LHCN-M2 (cell line): ENCODE data around the gene TIMM17A. TPM values are rescaled to one million over a fixed set of nuclear protein-coding genes. Genes with fewer than 3 reads are reported as not detected.
"Not testable (repeated sequence)": the region's sequence is repeated elsewhere in the genome, so short reads cannot be mapped to it uniquely, and the experiment has no call there.

Source experiments
- DNase-seq: peaks from one replicate; pipeline ENCODE4 v3.0.0-alpha.2; 2012; ENCODE audit warnings: low read depth
- total RNA-seq: library from RNA; depleted of rRNA; stranded (reverse); fragments of >200 nt; gene quantifications from 2 replicates; pipeline ENCODE4 v1.2.3, GENCODE V29; 2014; rRNA removed

The TIMM17A gene
- total RNA-seq, 1 experiment from 2014 or later = 63.1 TPM

GRCh38 chr1:202014915-202015661, 59.8 kb downstream of the TIMM17A start:
- no peak for DNase-seq

- DNase-seq = no peak
Measured at GRCh38 chr1:202015662-202015937, 60.3 kb downstream of the TIMM17A start.

DNA sequence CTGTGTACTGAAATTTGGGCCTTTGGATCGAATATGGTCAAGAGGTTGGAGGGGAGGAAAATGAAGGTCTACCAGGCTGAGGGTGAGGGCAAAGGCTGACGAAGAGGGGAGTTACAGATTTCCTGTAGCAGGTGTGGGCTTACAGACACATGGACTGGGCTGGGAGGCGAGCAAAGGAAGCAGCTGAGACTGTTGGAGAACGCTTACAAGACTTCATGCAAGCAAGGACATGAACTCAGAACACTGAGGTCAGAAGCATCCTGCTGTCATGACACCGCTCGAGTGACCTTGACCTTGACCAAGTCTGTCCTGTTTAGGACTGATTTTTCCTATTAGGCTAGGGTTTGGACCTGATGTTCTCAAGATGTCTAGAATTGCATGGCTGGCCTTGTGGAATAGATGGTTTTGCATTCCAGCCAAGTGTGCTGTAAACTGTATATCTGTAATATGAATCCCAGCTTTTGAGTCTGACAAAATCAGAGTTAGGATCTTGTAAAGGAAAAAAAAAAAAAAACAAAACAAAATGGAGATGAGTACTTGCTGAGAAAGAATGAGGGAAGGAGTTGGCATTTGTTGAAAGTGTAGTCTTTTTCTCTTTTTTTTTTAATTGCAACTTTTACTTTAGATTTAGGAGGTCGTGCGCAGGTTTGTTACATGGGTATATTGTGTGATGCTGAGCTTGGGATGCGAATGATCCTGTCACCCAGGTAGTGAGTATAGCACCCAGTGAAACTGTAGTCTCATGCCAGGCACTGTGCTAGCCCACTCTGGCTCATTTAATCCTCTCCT, 60.9 kb downstream of the TIMM17A start:
- no peak for DNase-seq

- no peak for DNase-seq
Measured at GRCh38 chr1:202016811-202017748, 61.8 kb downstream of the TIMM17A start.

DNA sequence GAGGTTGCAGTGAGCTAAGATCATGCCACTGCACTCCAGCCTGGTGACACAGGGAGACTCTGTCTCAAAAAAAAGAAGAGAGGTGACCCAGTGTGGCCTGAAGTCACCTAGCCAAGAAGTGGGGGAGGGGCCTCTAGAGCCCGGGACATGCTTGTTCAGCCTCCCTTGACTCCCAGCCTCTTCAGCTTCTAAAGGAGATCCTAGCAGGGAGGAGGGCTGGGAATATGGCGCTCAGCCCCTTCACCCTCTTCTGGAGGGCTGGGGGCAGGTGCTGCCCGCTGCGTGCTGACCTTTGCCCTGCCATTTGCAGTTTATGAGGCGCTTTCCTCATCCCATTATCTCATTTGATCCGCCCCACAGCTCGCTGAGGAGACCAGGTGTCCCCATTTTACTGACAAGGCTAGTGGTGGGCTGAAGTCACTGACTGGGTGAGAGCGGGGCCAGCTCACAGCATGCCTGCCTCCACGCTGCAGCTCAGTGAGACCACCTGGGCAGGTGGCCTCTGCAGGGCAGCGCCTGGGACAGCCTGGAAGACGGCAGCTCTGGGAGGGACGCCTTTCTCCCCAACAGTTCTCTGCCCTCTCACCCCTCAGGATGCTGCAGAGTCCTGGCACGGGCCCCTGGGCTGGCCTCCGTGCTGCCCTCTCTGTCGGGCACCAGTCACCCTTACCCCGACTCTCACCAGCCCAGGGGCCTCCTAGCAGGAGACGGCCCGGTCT, 62.6 kb downstream of the TIMM17A start:
- no peak for DNase-seq

DNA sequence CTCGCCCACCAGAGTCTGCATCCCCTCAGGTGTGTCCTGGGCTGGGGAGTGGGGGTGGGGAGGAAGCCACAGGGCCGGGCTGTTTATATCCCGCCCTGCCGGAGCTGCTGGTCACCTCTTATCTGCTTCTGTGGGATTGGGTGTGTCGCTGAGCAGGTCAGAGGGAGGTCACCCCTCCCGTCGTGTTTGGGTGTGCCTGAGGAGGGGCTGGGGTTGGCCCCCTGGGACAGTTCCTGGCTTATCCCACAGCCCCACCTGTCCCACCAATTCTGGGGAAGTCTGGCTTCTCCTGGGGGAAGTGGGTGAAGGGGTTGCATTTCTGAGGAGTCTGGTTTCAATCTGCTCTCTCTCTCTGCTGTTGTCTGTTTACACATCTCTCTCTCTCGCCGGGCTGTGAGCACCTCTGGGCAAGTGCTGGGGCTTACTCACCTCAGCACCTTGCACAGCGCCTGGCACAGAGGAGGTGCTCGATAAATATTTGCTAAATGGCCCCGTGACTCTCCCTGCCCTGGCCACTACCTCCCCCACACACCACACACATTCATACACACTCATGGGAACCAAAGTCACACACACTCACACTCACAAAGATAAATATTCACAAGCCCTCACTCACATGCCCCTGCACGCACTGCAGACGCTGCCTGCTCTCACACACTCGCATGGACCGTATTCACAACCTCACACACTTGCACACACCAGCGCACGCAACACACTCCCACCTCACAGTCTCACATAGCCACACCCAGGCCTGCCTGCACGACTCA, 63.3 kb downstream of the TIMM17A start:
- DNase-seq = no peak

GRCh38 chr1:202019235-202019558, 63.9 kb downstream of the TIMM17A start:
- not testable (repeated sequence) for DNase-seq

Other genes with a start within 250 kb of the TIMM17A start
- gene IPO9, start 126.3 kb upstream of the TIMM17A start, total RNA-seq = 28.9 and 33.1 TPM in 2 replicates
- 21.0 and 30.6 TPM in 2 replicates for gene SHISA4, start 66.6 kb upstream of the TIMM17A start, total RNA-seq
- gene LMOD1, start 9.0 kb upstream of the TIMM17A start, total RNA-seq = 0.13 and 0.29 TPM in 2 replicates
- gene RNPEP, start 27.1 kb downstream of the TIMM17A start, total RNA-seq = 70.2 and 73.3 TPM in 2 replicates
- 0.06 TPM in 1 of 2 replicates, not detected in the other for gene ELF3, start 55.1 kb downstream of the TIMM17A start, total RNA-seq
- 0.06 TPM in 1 of 2 replicates, not detected in the other for gene GPR37L1, start 167.4 kb downstream of the TIMM17A start, total RNA-seq
- gene ARL8A, start 189.2 kb downstream of the TIMM17A start, total RNA-seq = 25.6 and 28.1 TPM in 2 replicates
- gene PTPN7, start 205.1 kb downstream of the TIMM17A start, total RNA-seq = not detected in 2 replicates
- gene LGR6, start 238.3 kb downstream of the TIMM17A start, total RNA-seq = not detected in 2 replicates